Colonic mucosa (tissue), 4 donors: ENCODE measurements around the gene TBR1. TPM values are rescaled to one million over a fixed set of nuclear protein-coding genes. Genes with fewer than 3 reads are reported as not detected.

Experiments
- DNase-seq: peaks from one replicate; pipeline ENCODE4 v3.0.0-alpha.2; 2020
- H3K27ac ChIP-seq: fragments of 200-600 bp; one replicate; pipeline ENCODE4 v1.8.0; 2021
- H3K27me3 ChIP-seq: fragments of 200-600 bp; one replicate; pipeline ENCODE4 v1.8.0; 2021
- H3K36me3 ChIP-seq: fragments of 200-600 bp; one replicate; pipeline ENCODE4 v1.8.0; 2021
- H3K4me1 ChIP-seq: fragments of 200-600 bp; one replicate; pipeline ENCODE4 v1.8.0; 2021; ENCODE audit warnings: mild to moderate bottlenecking
- H3K4me3 ChIP-seq: fragments of 200-600 bp; one replicate; pipeline ENCODE4 v1.8.0; 2021
- H3K9ac ChIP-seq, 2 donors: one replicate each; pipeline ENCODE4 v1.7.0; 2013; ENCODE audit warnings: control low read depth in 2 of 2, low read depth in 2 of 2, low read length in 2 of 2
- H3K9me3 ChIP-seq: fragments of 200-600 bp; one replicate; pipeline ENCODE4 v1.8.0; 2021
- intact Hi-C: fragments of 100-400 bp; cut with DNase I; formaldehyde crosslinking; loops from one replicate; pipeline ENCODE4 v1.14.1; 2022
- total RNA-seq, 2 donors: library from RNA; stranded (reverse); fragmentation: NEBNext Ultra II Directional in 1 of 2; extraction: Animal tissue kit (Norgen Biotek cat#: 25700) in 1 of 2; gene quantifications; one replicate each; pipeline ENCODE4 v1.2.1, GENCODE V29; 2021
- TF ChIP-seq, protein P1 (sequence below): fragments of 200-600 bp; IDR thresholded peaks from one replicate; pipeline ENCODE4 v1.8.0; 2022; ENCODE audit warnings: antibody characterized with exemption, mild to moderate bottlenecking
- donor health status: healthy.
- donor health status: DM: no; HTN: no; CAD: no.
- donor health status: DM: no; HTN: no; CAD: no.

Gene TBR1
- total RNA-seq, 2 donors from 2014 or later: not detected

DNA sequence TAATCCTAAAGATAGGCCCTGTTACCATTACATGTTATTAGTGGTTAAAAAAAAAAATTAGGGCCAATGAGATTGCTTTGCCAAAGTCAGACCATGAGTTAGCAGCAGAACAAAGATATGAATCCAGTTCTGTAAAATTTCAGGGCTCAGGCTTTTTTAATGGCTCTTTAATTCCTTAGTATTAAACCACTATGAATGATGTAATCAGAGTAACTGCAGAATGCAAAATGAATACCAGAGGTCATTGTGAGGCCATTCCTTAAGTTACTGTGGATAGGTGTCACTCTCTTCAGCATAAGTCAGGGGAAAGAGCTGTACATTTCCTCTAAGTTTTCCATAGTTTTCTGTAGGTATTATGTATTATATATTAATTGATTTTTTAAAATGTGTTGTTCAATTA, 42.2 kb upstream of the TBR1 start:
- no peak overlapping the region for H3K9ac ChIP-seq
- H3K9me3 ChIP-seq: no peaks in the 10 kb centered on the region
- TF ChIP-seq, protein P1, sequence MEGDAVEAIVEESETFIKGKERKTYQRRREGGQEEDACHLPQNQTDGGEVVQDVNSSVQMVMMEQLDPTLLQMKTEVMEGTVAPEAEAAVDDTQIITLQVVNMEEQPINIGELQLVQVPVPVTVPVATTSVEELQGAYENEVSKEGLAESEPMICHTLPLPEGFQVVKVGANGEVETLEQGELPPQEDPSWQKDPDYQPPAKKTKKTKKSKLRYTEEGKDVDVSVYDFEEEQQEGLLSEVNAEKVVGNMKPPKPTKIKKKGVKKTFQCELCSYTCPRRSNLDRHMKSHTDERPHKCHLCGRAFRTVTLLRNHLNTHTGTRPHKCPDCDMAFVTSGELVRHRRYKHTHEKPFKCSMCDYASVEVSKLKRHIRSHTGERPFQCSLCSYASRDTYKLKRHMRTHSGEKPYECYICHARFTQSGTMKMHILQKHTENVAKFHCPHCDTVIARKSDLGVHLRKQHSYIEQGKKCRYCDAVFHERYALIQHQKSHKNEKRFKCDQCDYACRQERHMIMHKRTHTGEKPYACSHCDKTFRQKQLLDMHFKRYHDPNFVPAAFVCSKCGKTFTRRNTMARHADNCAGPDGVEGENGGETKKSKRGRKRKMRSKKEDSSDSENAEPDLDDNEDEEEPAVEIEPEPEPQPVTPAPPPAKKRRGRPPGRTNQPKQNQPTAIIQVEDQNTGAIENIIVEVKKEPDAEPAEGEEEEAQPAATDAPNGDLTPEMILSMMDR: no peak
- no peak overlapping the region for H3K4me3 ChIP-seq
- DNase-seq: no peak
- intact Hi-C loops: no loop called here
- no peak overlapping the region for H3K27ac ChIP-seq
- no peaks in the 10 kb centered on the region for H3K4me1 ChIP-seq
- no peaks in the 10 kb centered on the region for H3K36me3 ChIP-seq
- H3K27me3 ChIP-seq: no peaks in the 10 kb centered on the region

DNA sequence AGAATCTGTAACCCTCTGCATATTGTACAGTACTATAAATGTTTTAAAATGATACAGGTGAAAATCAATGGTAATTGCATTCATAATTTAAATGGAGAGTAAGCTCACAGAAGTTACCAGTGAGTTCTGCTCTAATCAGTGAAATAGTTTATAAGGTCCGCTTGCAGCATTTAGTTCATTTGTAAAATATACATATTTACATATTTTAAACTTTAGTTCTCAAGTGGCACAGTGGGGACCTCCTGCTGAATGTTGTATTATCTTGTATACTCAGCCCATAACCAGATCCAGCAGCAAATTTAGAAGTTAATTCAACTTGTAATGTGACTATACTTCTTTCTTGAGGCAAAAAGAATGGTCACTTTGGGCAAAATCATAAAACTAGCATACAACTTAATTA, 41.7 kb upstream of the TBR1 start:
- Histone ChIP-seq H3K9ac (no peak overlapping the region), H3K4me3 (no peak overlapping the region), H3K36me3 (no peaks in the 10 kb centered on the region), H3K27me3 (no peaks in the 10 kb centered on the region), H3K9me3 (no peaks in the 10 kb centered on the region), H3K4me1 (no peaks in the 10 kb centered on the region), H3K27ac (no peak overlapping the region)
- intact Hi-C loops: no loop called here
- TF ChIP-seq, protein P1: no peak
- no peak for DNase-seq

DNA sequence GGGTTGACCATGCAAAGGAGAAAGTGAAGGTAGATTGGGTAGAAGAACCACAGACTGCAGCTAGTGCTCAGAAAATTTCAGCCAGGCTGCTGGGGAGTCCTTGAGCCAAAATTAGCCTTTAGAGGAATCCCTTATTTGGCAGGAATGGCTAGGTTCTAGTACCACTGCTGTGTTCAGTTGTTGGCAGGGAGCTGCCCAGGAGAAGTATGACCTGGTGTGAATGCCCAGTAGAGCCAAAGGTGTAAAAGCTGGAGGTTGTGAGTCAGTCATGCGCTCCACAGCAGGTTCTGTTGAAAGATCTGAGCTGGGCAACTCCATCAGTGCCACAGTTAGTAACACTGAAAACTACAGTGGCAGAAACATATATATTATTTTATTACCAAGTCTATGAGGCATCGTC, 36.4 kb upstream of the TBR1 start:
- intact Hi-C loops: no loop called here
- H3K4me1 ChIP-seq: no peaks in the 10 kb centered on the region

DNA sequence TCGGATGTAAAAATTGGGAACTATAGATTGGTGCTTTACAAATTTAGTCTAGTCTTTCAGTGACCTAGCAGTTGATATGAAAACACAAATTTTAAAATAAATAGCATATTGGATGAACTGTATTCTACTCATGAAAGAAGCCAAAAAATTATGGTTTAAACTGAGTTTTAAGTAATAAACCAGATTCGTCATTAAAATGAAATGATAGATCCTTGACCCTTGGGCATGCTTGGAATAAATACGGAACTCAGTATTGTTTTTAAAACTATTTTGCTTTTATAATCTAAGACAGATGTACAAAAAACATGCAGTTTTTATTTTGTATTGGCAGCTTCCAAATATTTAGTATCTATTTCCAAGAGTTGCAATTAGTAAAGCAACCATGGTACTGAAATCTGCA, 34.6 kb upstream of the TBR1 start:
- DNase-seq: no peak
- TF ChIP-seq, protein P1: no peak

More for the DNA sequence above, 36.4 kb upstream of the TBR1 start:
- TF ChIP-seq, protein P1: no peak
- DNase-seq: no peak
- H3K36me3 ChIP-seq: no peaks in the 10 kb centered on the region
- H3K9ac ChIP-seq: no peak overlapping the region
- H3K9me3 ChIP-seq: no peaks in the 10 kb centered on the region
- no peak overlapping the region for H3K27ac ChIP-seq
- no peaks in the 10 kb centered on the region for H3K27me3 ChIP-seq
- H3K4me3 ChIP-seq: no peak overlapping the region

DNA sequence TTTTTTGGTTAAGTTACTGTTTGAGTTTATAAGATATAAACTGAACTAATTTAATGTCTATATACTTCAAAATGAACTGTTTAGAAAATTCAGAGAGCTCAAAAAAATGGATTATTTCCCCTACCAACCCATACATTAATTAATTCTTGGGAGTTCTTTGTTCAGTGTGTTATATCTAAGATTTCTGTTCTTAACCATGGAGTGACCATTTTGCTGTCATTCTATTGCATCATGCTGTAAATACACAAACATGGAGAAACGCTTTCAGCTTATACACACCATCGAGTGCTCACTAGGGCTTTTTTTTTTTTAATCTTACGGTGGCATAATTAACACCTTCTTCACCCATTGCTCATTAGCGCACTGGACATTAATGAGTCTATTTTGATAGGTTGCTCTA, 33.4 kb upstream of the TBR1 start:
- H3K4me3 ChIP-seq: no peak overlapping the region
- no peaks in the 10 kb centered on the region for H3K9me3 ChIP-seq
- H3K36me3 ChIP-seq: no peaks in the 10 kb centered on the region
- no peak for DNase-seq
- H3K4me1 ChIP-seq: no peaks in the 10 kb centered on the region
- TF ChIP-seq, protein P1: no peak
- H3K27ac ChIP-seq: no peak overlapping the region
- no peaks in the 10 kb centered on the region for H3K27me3 ChIP-seq
- no peak overlapping the region for H3K9ac ChIP-seq
- intact Hi-C loops: no loop called here

More for the DNA sequence above, 34.6 kb upstream of the TBR1 start:
- Histone ChIP-seq H3K27ac (no peak overlapping the region), H3K27me3 (no peaks in the 10 kb centered on the region), H3K9ac (no peak overlapping the region), H3K4me1 (no peaks in the 10 kb centered on the region), H3K9me3 (no peaks in the 10 kb centered on the region), H3K36me3 (no peaks in the 10 kb centered on the region), H3K4me3 (no peak overlapping the region)
- intact Hi-C loops: no loop called here

DNA sequence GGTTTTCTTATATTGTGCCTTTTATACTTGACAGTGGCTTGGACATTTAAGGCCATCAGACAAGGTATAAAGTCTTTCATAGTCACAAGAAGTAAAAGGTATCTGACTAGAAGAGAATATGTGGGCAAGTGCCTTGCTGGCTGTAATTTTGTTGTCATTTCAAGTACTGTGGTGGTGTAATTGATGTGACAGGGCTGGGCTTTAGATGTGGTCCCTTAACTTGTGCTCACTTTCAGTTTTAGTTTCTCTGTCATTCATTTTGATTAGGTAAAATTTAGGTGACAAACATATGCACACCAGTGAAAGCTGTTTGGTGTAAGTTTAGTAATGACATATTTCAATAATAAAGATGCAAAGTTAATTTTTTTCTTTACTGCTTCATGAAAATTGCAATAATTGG, 31.2 kb upstream of the TBR1 start:
- DNase-seq: no peak
- no peak overlapping the region for H3K9ac ChIP-seq

More for the DNA sequence above, 31.2 kb upstream of the TBR1 start:
- H3K27me3 ChIP-seq: no peaks in the 10 kb centered on the region
- H3K4me1 ChIP-seq: no peaks in the 10 kb centered on the region
- no peaks in the 10 kb centered on the region for H3K9me3 ChIP-seq
- H3K27ac ChIP-seq: no peak overlapping the region
- TF ChIP-seq, protein P1: no peak
- intact Hi-C loops: no loop called here
- H3K36me3 ChIP-seq: no peaks in the 10 kb centered on the region
- H3K4me3 ChIP-seq: no peak overlapping the region
